ENCODE measurements around the gene USP53.
"Not testable (repeated sequence)": the region's sequence is repeated elsewhere in the genome, so short reads cannot be mapped to it uniquely, and the experiment has no call there.

Gene USP53

GRCh38 chr4:119212234-119212963, at the start of gene USP53:
USP53 (plus strand) TSS chr4:119212713; CDS start chr4:119239760, 27,047 bp downstream.
- peak; percentile 93 for DNase-seq (ENCODE audit: low spot score)

DNA sequence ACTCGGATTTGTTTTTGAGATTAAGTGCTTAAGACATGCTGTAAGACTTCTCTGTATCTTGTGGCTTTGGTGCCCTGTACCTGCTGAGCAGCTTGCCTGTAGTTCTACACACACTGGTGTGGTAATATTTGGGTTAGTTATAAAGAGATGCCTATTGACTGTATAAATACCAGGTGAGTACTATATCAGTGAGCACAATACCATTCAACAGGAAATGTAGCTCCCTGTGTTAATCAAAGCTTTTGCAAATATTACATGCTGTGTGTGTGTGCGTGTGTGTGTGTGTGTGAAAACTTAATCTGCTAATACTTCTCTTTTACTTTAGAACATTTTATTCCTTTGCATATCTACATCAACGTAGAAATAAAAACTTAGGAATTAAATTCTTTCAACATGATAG, 46.7 kb upstream of the USP53 start:
- no peak for DNase-seq (ENCODE audit: low spot score)

- no peak for DNase-seq (ENCODE audit: low spot score)
These were observed 42.3 kb upstream of the USP53 start for GRCh38 chr4:119170195-119170594.

DNA sequence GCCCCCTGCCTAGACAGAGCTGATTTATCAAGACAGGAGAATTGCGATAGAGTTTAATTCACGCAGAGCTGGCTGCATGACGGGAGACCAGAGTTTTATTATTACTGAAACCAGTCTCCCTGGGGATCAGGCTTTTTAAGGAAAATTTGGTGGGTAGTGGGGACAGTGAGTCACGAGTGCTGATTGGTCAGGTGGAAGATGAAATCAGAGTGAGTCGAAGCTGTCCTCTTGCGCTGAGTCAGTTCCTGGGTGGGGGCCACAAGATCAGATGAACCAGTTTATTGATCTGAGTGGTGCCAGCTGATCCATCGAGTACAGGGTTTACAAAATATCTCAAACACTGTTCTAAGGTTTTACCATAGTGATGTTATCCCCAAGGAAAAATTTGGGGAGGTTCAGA, 40.3 kb upstream of the USP53 start:
- DNase-seq (ENCODE audit: low spot score) = no peak

- not testable (repeated sequence) for DNase-seq (ENCODE audit: low spot score)
These were observed 38.7 kb upstream of the USP53 start for GRCh38 chr4:119173729-119174361.

GRCh38 chr4:119179011-119179410, 33.5 kb upstream of the USP53 start:
- no peak for DNase-seq (ENCODE audit: low spot score)

- no peak for DNase-seq (ENCODE audit: low spot score)
These were observed 28.4 kb upstream of the USP53 start for GRCh38 chr4:119184128-119184527.

- DNase-seq (ENCODE audit: low spot score) = no peak
These were observed 22.9 kb upstream of the USP53 start for GRCh38 chr4:119189638-119190037.

DNA sequence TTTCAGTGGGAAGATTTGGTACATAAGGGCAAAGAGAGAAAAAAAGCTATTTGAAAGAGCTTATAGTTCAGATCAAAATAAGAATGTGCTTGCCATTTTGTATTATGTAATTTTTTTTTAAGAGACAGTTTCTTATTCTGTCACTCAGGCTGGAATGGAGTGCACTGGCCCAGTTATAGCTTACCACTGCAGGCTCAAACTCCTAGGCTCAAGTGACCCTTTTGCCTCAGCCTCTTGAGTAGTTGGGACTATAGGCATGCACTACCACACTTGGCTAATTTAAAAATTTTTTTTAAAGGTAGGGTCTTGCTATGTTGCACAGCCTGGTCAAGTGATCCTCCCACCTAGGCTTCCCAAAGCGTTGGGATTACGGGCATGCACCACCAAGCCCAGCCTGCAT, 22.2 kb upstream of the USP53 start:
- no peak for DNase-seq (ENCODE audit: low spot score)

DNA sequence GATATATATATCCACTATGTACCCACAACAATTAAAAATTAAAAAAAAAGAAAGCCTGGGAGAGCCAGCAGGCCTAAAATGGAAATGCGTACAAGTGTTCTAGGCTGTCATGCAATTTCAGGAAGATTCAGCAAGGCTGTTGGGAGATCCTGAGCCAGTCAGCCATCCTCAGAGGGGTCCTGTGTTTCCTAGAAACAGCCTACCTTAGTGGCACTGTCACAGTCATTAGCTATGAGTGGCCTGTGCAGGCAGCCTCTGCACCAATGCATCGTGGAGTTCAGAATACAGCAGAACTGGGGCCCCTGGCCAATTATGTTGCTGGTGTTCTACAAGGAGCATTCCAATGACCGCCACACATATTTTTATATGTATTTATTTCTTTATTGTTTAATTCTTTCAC, 21.0 kb upstream of the USP53 start:
- no peak for DNase-seq (ENCODE audit: low spot score)

- no peak for DNase-seq (ENCODE audit: low spot score)
These were observed 14.7 kb upstream of the USP53 start for GRCh38 chr4:119197772-119198212.

GRCh38 chr4:119204916-119205315, 7.6 kb upstream of the USP53 start:
- no peak for DNase-seq (ENCODE audit: low spot score)

DNA sequence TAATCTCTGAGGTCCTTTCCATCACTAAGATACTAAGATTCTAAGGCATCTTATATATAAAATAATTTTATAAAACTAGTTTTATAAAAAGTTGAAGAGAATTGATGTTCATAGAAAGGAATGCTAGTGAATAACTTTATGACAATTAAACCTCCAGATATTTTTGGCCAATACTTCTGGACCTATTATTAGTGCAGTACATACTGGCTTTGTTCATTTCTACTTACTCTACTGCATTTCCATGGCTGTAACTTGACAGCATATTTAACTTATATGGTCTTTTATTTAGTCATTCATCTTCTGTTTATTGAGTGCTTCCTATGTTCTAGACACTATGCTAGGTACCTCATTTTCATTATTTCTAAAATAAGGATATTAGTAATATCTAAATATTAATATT, 6.8 kb upstream of the USP53 start:
- no peak for DNase-seq (ENCODE audit: low spot score)

DNA sequence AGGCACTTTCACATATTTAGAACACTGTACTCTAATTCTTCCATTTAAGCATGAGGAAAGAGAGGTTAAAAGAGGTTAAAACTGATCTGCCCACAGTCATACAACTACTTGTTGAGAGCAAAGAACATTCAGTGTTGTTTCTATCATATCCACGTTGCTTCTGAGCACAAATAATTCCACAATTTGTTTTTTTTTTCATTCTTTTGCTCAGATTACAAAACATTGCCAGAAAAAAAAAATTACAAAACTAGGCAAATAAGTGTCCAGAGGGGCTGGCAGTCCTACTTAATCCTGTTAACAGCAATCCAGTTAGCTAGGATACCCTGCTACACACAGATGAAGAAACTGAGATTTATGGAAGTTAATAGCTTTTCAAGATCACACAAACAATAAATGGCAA, 6.3 kb upstream of the USP53 start:
- DNase-seq (ENCODE audit: low spot score) = no peak

DNA sequence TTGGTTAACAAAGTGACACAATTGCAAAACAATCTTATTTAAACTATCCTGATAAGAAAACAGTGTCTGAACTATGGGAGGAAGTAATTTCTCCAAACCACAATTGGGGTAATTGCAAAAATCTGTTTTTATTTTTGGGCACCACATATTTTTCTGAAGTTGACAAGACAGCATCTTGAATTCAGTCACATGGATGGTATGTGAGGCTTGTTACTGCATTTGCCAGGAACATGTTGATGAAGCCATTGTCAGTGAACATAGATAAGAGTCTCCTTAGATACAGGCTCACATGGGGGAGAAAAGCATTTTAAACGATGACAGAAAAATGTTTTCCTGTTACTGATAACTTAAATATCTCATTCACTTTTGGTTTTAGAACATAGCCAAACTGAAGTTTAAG, 5.5 kb upstream of the USP53 start:
- no peak for DNase-seq (ENCODE audit: low spot score)

GRCh38 chr4:119209077-119209476, 3.4 kb upstream of the USP53 start:
- no peak for DNase-seq (ENCODE audit: low spot score)

- DNase-seq (ENCODE audit: low spot score) = no peak
These were observed 2.9 kb upstream of the USP53 start for GRCh38 chr4:119209586-119209985.

- no peak for DNase-seq (ENCODE audit: low spot score)
These were observed 1.7 kb upstream of the USP53 start for GRCh38 chr4:119210775-119211174.

DNA sequence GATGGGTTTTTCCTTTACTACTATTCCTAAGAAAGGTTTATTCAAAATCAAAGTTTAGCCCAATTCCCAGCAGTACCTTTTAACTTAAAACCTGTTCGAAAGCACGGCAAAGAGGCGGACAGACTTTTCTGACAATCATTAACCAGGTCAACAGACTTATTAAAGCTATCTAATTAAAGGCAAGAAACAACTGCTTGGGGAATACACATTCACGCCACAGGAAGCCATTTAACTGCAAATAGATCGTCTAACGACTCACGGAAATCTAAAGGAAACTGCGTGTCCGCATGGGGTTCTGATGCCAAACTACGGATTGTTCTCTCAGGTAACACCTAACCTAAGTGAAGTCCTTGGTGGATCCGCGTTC, 663 bp upstream of the USP53 start:
- DNase-seq (ENCODE audit: low spot score) = no peak

- peak; percentile 84 for DNase-seq (ENCODE audit: low spot score)
These were observed 572 bp downstream of the USP53 start for GRCh38 chr4:119212964-119213606.

DNA sequence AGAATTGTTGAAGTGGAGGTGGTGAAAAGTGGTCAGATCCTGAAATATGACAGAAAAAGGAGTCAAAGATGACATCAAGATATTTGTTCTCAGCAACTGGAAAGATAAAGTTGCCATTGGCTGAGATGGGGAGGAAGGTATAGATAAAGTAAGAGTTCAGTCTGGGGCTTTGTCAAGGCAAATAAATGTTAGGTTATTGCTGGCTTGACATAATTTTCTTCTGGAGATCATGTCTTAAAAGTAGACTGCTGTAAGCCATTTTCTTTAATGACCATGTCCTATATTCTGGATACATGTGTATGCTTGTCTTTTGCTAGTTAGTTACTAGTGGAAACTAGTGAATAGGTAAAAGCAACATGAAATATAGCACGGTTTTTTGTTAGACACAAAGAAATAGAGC, 5.6 kb downstream of the USP53 start:
- DNase-seq (ENCODE audit: low spot score) = no peak

DNA sequence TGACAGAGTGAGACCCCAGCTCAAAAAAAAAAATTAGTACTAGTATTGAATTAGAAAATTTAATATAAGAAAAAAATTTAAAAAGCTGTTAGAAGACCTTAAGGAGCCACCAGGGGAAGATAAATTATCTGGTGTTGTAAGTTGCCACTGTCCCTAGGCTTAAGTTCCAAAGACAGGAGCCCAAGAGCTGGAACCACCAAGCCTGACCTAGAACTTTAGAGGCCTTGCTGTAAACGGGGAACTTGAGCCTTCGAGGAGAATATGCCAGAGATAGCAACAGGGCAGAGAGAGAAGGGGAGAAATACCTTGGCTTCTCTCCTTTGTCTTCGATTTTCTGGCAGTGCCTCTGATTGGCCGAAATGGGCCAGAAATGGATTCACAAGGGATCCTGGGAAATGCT, 8.9 kb downstream of the USP53 start:
- no peak for DNase-seq (ENCODE audit: low spot score)

DNA sequence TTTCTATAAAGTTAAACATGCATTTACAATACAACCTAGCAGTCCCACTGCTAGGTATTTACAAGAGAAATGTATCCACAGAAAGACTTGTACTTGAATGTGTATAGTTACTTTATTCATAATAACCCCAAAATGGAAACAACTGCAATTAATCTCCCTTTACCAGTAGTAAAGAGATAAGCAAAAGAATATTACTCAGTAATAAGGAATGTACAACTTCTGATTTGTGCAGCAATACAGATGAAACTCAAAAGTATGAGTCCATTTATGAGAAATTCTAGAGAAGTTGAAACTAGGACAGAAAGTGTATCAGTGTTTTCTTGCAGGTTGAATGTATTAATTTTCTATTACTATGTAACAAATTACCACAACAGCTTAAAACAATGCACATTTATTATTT, 15.2 kb downstream of the USP53 start:
- no peak for DNase-seq (ENCODE audit: low spot score)

Data from Ammon's horn (tissue), 1 donor.